Omental fat pad (tissue), 4 donors: ENCODE measurements around the gene MFN2. TPM values are rescaled to one million over a fixed set of nuclear protein-coding genes. Genes with fewer than 3 reads are reported as not detected.

Source experiments
- ATAC-seq: fragments of 150-250 bp; one replicate; pipeline ENCODE4 v1.9.1; 2016; ENCODE audit warnings: mild to moderate bottlenecking, moderate library complexity; ENCODE audit not compliant: low FRiP score
- DNase-seq: peaks from one replicate; pipeline ENCODE4 v3.0.0-alpha.2; 2019; ENCODE audit warnings: low spot score
- total RNA-seq, 4 donors: library from RNA; depleted of rRNA; stranded (reverse); fragments of >200 nt; gene quantifications; one replicate each; pipeline ENCODE4 v1.1.0, GENCODE V29; 2016
- TF ChIP-seq, protein P1 (sequence below), 3 donors: fragments of 450-650 bp; IDR thresholded peaks; one replicate each; pipeline ENCODE4 v1.5.1; 2016 to 2017; ENCODE audit warnings: antibody characterized with exemption in 3 of 3, mild to moderate bottlenecking in 3 of 3, moderate library complexity in 2 of 3

The MFN2 gene
- total RNA-seq, 4 donors from 2014 or later = 66.4 to 74.8 (median 70.0) TPM

DNA sequence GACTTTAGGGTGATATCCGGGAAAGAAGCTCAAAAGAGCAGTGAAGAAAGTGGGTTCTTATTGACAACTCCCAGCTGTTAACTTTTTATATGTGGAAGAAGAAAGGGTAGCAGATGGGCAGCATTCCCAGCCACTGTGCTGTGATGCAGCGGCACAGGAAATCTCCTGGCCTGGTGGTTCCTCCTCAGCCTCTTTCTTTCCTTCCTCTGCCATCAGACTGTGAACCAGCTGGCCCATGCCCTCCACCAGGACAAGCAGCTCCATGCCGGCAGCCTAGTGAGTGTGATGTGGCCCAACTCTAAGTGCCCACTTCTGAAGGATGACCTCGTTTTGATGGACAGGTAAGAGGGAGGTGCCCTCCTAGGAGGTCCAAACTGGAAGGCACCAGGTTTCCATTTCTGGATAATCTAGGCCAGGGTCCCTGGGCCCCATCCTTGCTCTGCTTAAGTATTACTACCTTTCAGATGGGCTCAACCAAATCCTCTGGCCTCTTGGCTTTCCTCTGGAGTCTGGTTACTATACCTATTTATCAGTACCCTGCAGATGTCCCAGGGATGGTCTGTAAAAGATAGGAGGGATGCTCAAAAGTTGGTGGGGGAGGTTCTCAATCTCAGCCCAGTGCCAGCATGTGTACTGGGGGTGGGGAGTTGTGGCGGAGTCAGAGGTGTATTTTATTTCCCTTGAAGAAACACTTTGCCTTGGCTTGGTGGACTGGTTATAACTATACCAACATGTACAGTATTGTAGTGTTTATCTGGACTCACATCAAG, 17.0 kb downstream of the MFN2 start:
- no peak for ATAC-seq
- no peak for DNase-seq
- TF ChIP-seq, protein P1, sequence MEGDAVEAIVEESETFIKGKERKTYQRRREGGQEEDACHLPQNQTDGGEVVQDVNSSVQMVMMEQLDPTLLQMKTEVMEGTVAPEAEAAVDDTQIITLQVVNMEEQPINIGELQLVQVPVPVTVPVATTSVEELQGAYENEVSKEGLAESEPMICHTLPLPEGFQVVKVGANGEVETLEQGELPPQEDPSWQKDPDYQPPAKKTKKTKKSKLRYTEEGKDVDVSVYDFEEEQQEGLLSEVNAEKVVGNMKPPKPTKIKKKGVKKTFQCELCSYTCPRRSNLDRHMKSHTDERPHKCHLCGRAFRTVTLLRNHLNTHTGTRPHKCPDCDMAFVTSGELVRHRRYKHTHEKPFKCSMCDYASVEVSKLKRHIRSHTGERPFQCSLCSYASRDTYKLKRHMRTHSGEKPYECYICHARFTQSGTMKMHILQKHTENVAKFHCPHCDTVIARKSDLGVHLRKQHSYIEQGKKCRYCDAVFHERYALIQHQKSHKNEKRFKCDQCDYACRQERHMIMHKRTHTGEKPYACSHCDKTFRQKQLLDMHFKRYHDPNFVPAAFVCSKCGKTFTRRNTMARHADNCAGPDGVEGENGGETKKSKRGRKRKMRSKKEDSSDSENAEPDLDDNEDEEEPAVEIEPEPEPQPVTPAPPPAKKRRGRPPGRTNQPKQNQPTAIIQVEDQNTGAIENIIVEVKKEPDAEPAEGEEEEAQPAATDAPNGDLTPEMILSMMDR (IDR thresholded peaks at IDR 0.05) = no peak

DNA sequence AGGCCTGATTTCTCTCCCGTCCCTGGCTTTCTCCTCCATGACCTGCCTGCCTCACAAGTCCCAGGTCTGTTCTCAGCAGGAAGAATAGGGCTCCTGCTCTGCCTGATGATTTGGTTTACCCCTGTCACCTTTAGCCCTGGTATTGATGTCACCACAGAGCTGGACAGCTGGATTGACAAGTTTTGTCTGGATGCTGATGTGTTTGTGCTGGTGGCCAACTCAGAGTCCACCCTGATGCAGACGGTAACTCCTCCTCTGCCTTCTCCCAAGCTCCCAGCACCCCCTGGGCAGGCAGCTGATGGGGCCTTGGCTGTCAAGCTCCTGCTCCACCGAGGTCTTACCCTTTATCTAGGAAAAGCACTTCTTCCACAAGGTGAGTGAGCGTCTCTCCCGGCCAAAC, 18.4 kb downstream of the MFN2 start:
- ATAC-seq = no peak
- TF ChIP-seq, protein P1 (IDR thresholded peaks at IDR 0.05) = no peak
- DNase-seq = no peak

DNA sequence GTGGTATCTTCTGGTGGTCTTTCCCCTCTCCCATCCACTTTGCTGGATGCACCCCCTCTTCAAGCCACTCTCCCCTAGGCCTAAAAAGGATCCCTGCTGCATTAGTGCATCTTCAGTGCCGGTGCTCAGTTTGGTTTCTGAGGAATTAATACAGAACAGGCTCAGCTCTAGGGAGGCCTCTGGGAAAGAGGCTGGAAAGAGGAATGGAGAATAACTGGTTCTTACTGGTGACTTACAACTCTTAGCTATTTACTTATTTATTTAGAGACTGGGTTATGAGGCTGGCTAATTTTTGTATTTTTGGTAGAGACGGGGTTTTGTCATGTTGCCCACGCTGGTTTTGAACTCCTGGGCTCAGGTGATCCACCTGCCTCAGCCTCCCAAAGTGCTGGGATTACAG, 19.0 kb downstream of the MFN2 start:
- ATAC-seq = no peak
- TF ChIP-seq, protein P1 (IDR thresholded peaks at IDR 0.05) = no peak
- no peak for DNase-seq

DNA sequence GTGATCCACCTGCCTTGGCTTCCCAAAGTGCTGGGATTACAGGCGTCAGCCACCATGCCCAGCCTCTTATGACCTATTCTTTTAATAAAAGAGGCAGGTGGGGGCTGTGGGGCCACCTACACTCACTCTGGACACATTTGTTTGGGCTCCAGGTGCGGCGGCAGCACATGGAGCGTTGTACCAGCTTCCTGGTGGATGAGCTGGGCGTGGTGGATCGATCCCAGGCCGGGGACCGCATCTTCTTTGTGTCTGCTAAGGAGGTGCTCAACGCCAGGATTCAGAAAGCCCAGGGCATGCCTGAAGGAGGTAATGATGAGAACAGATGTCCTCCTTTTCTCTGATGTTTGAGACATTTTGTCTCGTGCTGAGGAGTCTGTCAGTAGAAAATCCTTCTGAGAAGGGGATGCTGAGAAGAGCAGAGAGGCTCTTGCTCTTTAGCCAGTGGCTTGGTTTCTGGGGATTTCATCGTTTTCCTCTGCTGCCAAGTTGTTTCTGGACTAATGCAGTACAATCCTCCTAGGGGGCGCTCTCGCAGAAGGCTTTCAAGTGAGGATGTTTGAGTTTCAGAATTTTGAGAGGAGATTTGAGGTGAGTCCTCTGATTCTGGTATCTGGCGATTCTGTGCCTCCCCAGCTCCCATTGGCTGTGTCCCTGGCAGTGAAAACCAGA, 21.1 kb downstream of the MFN2 start:
- no peak for ATAC-seq
- TF ChIP-seq, protein P1 (IDR thresholded peaks at IDR 0.05) = no peak
- peak; percentile 38 for DNase-seq

DNA sequence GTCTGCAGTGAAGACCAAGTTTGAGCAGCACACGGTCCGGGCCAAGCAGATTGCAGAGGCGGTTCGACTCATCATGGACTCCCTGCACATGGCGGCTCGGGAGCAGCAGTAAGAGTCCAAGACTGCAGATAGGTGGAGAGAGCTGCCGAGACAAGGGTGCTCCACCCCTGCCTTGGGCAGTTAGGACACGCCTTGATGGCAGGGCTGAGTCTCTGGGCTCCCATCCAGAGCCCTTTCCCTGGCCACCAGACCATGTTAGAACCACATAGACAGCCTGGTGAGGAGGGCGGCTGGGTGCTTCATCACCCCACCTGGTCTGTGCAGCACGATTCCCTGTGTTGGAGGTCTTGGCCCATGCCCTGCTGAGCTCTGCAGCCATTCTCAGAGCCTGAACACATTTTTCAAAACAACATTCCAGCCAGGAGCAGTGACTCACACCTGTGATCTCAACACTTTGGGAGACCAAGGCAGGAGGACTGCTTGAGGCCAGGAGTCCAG, 21.8 kb downstream of the MFN2 start:
- no peak for DNase-seq
- ATAC-seq = no peak
- TF ChIP-seq, protein P1 (IDR thresholded peaks at IDR 0.05) = no peak

DNA sequence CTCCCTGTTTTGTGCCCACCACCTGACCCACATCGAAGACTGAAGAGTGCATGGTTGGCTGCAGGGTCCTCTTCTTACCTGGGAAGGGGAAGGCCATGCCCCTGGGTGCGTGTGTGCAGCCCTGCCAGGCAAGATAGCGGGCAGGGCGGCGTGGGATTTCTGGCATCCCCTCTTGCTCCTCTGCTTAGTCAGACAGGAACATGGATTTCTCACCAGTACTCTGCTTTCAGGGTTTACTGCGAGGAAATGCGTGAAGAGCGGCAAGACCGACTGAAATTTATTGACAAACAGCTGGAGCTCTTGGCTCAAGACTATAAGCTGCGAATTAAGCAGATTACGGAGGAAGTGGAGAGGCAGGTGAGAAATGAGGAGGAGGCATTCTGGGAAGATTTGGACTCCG, 23.5 kb downstream of the MFN2 start:
- no peak for ATAC-seq
- no peak for DNase-seq
- TF ChIP-seq, protein P1 (IDR thresholded peaks at IDR 0.05) = no peak
